Measurements from ENCODE around the gene CEP135.
"Not testable (repeated sequence)": the region's sequence is repeated elsewhere in the genome, so short reads cannot be mapped to it uniquely, and the experiment has no call there.

The CEP135 gene

GRCh38 chr4:56026596-56026995, 77.9 kb downstream of the CEP135 start:
- no peak for DNase-seq

- DNase-seq: no peak
These were observed 79.4 kb downstream of the CEP135 start for GRCh38 chr4:56028165-56028564.

GRCh38 chr4:56038487-56039162, 89.9 kb downstream of the CEP135 start:
- peak; percentile 88 for DNase-seq

- DNase-seq: no peak
These were observed 92.1 kb downstream of the CEP135 start for GRCh38 chr4:56040842-56041241.

GRCh38 chr4:56042225-56042624, 93.5 kb downstream of the CEP135 start:
- no peak for DNase-seq

- no peak for DNase-seq
These were observed 99.6 kb downstream of the CEP135 start for GRCh38 chr4:56048383-56048701.

- DNase-seq: peak; percentile 90
These were observed 100.1 kb downstream of the CEP135 start for GRCh38 chr4:56048702-56049431.

GRCh38 chr4:56050625-56051024, 101.9 kb downstream of the CEP135 start:
- no peak for DNase-seq

GRCh38 chr4:56051029-56051709, 102.4 kb downstream of the CEP135 start:
- no peak for DNase-seq

- no peak for DNase-seq
These were observed 102.9 kb downstream of the CEP135 start for GRCh38 chr4:56051710-56052075.

- DNase-seq: no peak
These were observed 103.7 kb downstream of the CEP135 start for GRCh38 chr4:56052481-56052880.

- no peak for DNase-seq
These were observed 104.2 kb downstream of the CEP135 start for GRCh38 chr4:56052966-56053365.

- no peak for DNase-seq
These were observed 106.6 kb downstream of the CEP135 start for GRCh38 chr4:56055027-56055977.

GRCh38 chr4:56055991-56056390, 107.2 kb downstream of the CEP135 start:
- no peak for DNase-seq

GRCh38 chr4:56058555-56058954, 109.8 kb downstream of the CEP135 start:
- no peak for DNase-seq

- DNase-seq: no peak
These were observed 111.3 kb downstream of the CEP135 start for GRCh38 chr4:56060036-56060435.

- no peak for DNase-seq
These were observed 113.4 kb downstream of the CEP135 start for GRCh38 chr4:56062106-56062505.

- no peak for DNase-seq
These were observed 113.9 kb downstream of the CEP135 start for GRCh38 chr4:56062526-56063145.

- no peak for DNase-seq
These were observed 117.7 kb downstream of the CEP135 start for GRCh38 chr4:56066493-56066892.

GRCh38 chr4:56067826-56068225, 119.1 kb downstream of the CEP135 start:
- DNase-seq: no peak

- DNase-seq: not testable (repeated sequence)
These were observed 124.0 kb downstream of the CEP135 start for GRCh38 chr4:56072730-56073129.

- DNase-seq: no peak
These were observed 128.9 kb downstream of the CEP135 start for GRCh38 chr4:56077676-56078075.

GRCh38 chr4:56078866-56079265, 130.1 kb downstream of the CEP135 start:
- DNase-seq: no peak

Data from islet precursor cell (in vitro differentiated cells).